ENCODE data around the gene NEDD8.

DNA sequence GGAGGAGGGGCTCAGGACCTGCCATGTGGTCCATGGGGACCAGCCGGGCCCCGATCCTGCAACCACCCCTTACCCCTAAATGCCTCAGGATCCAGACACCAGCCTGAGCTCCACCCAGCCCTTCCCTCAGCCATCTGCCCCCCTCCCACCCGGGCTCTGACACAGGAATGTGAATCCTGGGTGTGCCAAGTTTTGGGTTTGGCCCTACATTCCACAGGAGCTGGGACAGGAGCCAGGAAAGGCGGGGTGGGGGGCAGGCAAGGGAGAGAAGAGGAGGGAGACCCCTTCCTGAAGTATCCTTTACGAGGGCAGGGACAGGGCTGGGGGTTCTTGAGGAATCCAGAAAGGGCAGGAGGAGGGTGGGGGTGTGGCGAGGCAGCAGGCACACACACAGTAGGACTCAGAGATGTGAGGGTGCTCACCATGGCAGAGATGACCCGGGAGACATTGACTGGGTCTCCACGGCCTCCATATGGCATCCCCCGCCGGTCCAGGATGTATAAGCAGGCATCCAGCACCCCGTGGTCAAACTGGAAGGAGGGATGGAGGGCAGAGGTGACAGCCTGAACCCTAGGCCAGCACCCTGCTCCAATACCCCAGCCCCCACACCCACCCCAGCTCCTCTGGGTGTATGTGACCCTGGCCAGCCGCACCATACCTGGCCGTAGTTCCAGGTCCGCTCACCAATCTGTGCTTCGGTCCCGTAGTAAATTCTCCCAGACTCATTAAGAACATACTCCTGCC lies 27.3 kb upstream of the NEDD8 start:
- no peak for TF ChIP-seq EZH2 (IDR thresholded peaks at IDR 0.05; ENCODE audit: insufficient read depth, low read length)
- TF ChIP-seq, protein P1, sequence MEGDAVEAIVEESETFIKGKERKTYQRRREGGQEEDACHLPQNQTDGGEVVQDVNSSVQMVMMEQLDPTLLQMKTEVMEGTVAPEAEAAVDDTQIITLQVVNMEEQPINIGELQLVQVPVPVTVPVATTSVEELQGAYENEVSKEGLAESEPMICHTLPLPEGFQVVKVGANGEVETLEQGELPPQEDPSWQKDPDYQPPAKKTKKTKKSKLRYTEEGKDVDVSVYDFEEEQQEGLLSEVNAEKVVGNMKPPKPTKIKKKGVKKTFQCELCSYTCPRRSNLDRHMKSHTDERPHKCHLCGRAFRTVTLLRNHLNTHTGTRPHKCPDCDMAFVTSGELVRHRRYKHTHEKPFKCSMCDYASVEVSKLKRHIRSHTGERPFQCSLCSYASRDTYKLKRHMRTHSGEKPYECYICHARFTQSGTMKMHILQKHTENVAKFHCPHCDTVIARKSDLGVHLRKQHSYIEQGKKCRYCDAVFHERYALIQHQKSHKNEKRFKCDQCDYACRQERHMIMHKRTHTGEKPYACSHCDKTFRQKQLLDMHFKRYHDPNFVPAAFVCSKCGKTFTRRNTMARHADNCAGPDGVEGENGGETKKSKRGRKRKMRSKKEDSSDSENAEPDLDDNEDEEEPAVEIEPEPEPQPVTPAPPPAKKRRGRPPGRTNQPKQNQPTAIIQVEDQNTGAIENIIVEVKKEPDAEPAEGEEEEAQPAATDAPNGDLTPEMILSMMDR (IDR thresholded peaks at IDR 0.05; ENCODE audit: insufficient read depth, low read depth, low read length): no peak

Measured in astrocyte (in vitro differentiated cells and primary cell).